IPS DF 19.7 (cell line): ENCODE results near the gene ALKBH7.
"Not testable (repeated sequence)": the region's sequence is repeated elsewhere in the genome, so short reads cannot be mapped to it uniquely, and the experiment has no call there.

ENCODE experiments used
- DNase-seq: peaks from one replicate; pipeline ENCODE4 v3.0.0-alpha.2; 2013; ENCODE audit warnings: low read depth, low spot score

ALKBH7 gene

DNA sequence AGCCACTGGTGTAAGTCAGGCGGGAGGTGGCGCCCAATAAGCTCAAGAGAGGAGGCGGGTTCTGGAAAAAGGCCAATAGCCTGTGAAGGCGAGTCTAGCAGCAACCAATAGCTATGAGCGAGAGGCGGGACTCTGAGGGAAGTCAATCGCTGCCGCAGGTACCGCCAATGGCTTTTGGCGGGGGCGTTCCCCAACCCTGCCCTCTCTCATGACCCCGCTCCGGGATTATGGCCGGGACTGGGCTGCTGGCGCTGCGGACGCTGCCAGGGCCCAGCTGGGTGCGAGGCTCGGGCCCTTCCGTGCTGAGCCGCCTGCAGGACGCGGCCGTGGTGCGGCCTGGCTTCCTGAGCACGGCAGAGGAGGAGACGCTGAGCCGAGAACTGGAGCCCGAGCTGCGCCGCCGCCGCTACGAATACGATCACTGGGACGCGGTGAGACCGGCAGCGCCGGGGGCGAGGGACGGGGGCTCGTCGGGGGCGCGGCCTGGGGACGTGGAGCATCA is at the start of gene ALKBH7:
Gene ALKBH7, plus strand, starts transcription at position 201 of the 502 bp plus-strand sequence. Its CDS starts 27 bp downstream, at position 228.
- peak; percentile 99 for DNase-seq

GRCh38 chr19:6324757-6325156 is 47.8 kb upstream of the ALKBH7 start:
- no peak for DNase-seq

DNA sequence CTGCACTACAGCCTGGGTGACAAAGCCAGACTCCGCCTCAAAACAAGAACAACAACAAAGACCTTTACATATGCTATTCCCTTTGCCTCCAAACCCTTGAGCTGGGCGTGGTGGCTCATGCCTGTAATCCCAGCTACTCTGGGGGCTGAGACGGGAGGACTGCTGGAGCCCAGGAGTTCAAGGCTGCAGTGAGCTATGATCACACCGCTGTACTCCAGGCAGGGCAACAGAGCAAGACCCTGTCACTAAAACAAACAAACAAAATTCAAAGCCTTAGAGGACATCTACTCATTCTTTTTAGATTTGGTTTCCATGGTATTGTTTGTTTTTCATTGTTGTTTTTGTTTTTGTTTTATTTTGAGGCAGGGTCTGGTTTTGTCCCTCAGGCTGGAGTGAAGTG is 47.0 kb upstream of the ALKBH7 start:
- DNase-seq = no peak

- DNase-seq = no peak
These were observed 45.8 kb upstream of the ALKBH7 start for GRCh38 chr19:6326815-6327214.

GRCh38 chr19:6333439-6333838 is 39.2 kb upstream of the ALKBH7 start, which contains the start of gene ACER1:
Gene ACER1 (minus strand): TSS chr19:6333612. CDS start chr19:6333551, 61 bp downstream.
- no peak for DNase-seq

- DNase-seq = no peak
These were observed 37.9 kb upstream of the ALKBH7 start for GRCh38 chr19:6334490-6335285.

DNA sequence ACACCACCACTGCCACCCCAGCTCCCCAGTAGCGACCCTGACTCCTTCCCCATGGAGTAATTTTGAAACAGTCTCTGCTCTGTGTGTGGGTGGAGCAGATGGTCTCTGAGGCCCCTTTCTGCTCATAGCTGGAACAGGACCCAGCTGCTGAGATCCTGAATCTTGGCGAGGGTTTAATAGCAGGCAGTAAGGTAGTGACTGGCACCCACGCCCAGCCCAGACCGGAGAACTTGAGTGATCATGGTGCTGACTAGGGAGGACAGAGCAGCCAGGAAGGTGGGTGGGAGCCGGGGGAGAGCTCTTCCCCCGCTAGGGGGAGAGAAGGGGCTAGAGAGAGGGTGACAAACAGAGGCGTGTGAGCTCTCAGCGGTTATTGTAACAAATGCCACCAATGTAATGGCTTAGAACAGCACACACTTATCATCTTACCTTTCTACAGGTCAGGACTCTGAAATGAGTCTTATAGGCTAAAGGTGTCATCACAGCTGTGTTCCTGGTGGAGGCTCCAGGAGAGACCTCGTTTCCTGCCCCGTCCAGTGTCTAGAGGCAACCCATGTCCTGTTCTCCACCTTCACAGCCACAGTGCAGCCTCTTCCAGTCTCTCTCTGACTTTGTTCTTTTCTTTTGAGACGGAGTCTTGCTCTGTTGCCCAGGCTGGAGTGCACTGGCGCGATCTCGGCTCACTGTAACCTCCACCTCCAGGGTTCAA is 31.9 kb upstream of the ALKBH7 start:
- DNase-seq = no peak

- DNase-seq = no peak
These were observed 29.1 kb upstream of the ALKBH7 start for GRCh38 chr19:6343462-6343861.

GRCh38 chr19:6349271-6349670 is 23.3 kb upstream of the ALKBH7 start:
- DNase-seq = not testable (repeated sequence)

- DNase-seq = no peak
These were observed 21.9 kb upstream of the ALKBH7 start for GRCh38 chr19:6350688-6351087.

DNA sequence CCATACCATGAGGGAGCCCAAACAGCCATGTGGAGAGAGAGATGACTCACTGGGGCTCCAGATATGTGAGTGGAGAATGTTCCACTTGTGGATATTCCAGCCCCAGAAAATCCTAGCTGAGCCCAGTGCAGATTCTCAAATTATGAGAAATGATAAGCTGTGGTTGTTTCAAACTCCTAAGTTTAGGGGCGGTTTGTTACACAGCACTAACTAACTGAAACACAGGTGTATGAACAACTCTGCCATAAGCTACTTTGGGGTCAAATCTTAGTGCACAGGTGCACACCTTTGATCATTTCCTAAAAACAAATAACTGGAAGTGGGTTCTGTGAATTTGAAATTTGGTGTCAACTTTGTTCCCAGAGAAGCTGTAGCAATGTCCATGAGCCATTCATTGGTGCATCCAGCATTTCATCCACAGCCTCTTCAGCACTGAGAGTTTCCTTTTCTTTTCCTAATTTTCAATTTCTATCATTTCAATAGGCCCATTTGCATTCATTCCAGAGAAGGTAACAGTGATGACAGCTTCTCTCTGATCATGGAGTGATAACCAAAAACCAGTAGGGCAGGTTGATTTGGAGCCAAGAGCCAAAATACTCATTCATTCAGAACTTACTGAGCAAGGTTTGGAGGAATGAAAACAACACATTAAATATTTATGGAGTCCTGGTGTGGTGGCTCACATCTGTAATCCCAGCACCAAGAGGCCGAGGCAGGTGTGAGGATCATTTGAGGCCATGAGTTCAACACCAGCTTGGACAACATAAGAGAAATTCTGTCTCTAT is 20.0 kb upstream of the ALKBH7 start:
- DNase-seq = no peak

DNA sequence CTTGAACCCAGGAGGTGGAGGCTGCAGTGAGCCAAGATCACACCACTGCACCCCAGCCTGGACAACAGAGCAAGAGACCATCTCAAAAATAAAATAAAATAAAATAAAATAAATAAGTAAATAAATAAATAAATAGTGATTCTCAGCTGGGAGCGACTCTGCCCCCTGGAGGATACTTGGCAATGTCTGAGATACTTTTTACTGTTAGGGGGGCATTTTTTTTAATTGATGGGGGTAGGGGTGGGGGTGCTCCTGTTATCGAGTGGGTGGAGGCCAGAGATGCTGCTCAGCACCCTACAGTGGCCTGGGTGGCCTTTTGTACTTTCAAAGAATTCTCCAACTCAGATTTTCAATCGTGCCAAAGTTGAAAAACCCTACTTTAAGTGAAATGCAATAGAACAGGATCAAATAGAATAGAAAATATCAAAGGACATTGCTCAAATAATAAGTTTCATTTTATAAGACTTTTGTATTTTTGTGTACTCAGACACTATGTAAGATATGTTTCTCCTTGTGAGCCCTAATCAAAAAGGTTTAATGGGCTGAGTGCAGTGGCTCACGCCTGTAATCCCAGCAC is 18.4 kb upstream of the ALKBH7 start:
- no peak for DNase-seq

DNA sequence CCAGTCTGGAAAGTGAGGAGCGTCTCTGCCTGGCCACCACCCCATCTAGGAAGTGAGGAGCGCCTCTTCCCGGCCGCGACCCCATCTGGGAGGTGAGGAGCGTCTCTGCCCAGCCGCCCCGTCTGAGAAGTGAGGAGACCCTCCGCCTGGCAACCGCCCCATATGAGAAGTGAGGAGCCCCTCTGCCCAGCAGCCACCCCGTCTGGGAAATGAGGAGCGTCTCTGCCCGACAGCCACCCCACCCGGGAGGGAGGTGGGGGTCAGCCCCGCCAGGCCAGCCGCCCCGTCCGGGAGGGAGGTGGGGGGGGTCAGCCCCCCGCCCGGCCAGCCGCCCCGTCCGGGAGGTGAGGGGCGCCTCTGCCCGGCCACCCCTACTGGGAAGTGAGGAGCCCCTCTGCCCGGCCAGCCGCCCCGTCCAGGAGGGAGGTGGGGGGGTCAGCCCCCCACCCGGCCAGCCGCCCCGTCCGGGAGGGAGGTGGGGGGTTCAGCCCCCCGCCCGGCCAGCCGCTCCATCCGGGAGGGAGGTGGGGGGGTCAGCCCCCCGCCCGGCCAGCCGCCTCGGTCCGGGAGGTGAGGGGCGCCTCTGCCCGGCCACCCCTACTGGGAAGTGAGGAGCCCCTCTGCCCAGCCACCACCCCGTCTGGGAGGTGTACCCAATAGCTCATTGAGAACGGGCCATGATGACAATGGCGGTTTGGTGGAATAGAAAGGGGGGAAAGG is 17.1 kb upstream of the ALKBH7 start:
- not testable (repeated sequence) for DNase-seq

DNA sequence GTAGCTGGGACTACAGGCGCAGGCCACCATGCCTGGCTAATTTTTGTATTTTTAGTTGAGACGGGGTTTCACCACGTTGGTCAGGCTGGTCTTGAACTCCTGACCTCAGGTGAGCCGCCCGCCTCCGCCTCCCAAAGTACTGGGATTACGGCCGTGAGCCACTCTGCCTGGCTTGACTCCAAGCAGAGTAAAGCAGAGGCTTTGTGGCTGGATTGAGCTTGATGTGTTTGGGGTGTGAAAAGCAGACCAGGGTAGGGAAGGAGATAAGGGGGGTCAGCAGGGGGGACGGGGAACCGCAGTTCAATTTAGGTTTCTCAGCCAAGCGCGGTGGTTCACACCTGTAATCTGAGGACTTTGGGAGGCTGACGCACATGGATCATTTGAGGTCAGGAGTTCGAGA is 15.4 kb upstream of the ALKBH7 start:
- no peak for DNase-seq

- DNase-seq = no peak
These were observed 14.6 kb upstream of the ALKBH7 start for GRCh38 chr19:6358003-6358402.

DNA sequence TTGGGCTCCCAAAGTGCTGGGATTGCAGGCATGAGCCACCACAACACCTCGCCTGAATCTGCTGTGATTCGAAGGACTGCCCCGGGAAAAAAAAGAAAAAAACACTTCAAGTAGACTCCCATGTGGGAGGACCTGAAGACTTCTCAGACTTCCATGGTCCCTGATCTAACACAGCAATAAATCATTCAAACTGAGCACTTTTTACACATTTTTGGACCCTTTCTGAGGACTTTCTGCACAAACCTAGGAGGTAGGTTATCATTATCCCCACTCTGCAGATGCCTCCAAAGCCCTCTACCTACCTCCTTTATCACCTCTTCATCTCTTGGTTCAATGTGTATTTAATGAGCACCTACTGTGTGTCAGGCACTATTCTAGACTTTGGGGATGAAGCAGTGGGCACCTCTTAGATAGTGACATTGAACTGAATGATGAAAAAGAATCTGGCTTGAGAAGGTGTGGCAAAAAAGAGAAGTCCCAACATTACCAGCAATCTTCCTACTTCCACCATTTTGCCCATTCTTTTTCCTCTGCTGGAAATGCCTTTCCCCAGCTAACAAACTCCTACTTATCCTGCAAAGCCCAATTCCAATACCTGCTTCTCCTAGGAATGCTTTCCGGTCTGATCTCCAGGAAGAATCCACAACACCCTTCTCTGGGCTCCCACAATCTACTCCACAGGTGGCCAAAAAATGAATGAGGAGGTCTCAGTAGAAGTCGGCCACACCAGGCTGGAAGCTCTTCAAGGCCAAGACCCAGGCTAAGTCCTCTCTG is 12.8 kb upstream of the ALKBH7 start:
- no peak for DNase-seq

- not testable (repeated sequence) for DNase-seq
These were observed 12.1 kb upstream of the ALKBH7 start for GRCh38 chr19:6360445-6360844.

DNA sequence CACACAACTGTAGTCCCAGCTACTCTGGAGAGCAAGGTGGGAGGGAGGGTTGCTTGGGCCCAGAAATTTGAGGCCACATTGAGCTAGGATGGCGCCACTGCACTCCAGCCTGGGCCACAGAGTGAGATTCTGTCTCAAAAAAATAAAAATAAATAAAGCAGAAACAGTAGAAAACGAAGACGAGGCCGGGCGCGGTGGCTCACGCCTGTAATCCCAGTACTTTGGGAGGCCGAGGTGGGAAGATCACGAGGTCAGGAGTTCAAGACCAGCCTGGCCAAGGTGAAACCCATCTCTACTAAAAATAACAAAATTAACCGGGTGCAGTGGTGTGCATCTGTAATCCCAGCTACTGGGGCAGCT is 11.8 kb upstream of the ALKBH7 start:
- DNase-seq = not testable (repeated sequence)

GRCh38 chr19:6362027-6362350 is 10.6 kb upstream of the ALKBH7 start:
- no peak for DNase-seq

GRCh38 chr19:6362351-6362801 is 10.2 kb upstream of the ALKBH7 start:
- no peak for DNase-seq
